OCI-LY1 (cell line): ENCODE data around the gene VIPR2.

Experiments used
- EZH2 ChIP-seq: fragments of 200-600 bp; sonication (generic), shearing (Covaris generic); IDR thresholded peaks from 2 replicates; pipeline ENCODE4 v1.8.0; 2017; ENCODE audit warnings: borderline replicate concordance, mixed run types, mild to moderate bottlenecking, antibody characterized with exemption, low read length, moderate library complexity, mixed read lengths
- TF ChIP-seq, protein P1 (sequence below): fragments of 200-600 bp; sonication (generic), shearing (Covaris generic); IDR thresholded peaks from 2 replicates; pipeline ENCODE4 v1.5.1; 2017; ENCODE audit warnings: mild to moderate bottlenecking, antibody characterized with exemption, low read length, moderate library complexity, mixed read lengths

DNA sequence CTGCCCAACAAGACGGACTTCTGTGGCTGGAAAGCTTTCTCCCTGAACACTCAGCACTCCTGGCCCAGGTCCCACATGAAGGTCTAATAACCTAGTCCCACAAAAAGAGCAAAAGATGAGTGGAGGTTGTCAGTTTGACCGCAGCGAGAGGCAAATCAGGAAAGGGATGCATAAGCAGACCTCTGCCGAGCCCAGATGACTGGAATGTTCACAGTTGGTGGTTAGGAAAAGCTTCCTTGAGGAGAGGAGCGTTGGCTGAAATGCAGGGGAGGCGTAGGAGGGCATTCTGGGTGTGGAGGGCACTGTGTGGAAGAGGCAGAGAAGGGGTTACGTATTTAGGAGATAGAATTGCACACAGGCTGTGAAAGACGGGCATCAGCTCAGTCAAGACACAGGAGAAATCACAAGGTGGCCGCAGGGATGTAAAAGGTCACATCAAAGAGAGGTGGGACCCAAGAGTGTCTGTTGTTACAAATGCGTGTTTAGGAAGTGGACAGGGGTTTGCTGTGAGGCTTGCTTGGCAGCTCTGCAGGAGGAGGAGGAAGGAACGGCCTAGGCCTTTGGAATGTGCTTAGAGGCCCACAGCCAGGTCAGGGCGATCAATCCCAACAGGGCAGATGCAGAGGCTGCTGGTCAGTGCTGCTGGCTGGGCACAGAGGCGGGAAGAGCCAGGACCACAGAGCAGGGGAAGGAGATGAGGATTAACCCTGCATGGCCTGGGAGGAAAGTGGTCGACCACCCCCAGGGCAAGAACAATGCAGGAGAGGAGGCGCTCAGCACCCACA lies 133.5 kb downstream of the VIPR2 start:
- TF ChIP-seq, protein P1, sequence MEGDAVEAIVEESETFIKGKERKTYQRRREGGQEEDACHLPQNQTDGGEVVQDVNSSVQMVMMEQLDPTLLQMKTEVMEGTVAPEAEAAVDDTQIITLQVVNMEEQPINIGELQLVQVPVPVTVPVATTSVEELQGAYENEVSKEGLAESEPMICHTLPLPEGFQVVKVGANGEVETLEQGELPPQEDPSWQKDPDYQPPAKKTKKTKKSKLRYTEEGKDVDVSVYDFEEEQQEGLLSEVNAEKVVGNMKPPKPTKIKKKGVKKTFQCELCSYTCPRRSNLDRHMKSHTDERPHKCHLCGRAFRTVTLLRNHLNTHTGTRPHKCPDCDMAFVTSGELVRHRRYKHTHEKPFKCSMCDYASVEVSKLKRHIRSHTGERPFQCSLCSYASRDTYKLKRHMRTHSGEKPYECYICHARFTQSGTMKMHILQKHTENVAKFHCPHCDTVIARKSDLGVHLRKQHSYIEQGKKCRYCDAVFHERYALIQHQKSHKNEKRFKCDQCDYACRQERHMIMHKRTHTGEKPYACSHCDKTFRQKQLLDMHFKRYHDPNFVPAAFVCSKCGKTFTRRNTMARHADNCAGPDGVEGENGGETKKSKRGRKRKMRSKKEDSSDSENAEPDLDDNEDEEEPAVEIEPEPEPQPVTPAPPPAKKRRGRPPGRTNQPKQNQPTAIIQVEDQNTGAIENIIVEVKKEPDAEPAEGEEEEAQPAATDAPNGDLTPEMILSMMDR: no peak
- TF ChIP-seq EZH2: no peak
